ENCODE results near the gene EMP2.

GRCh38 chr16:10557750-10558149 is 22.6 kb downstream of the EMP2 start:
- no peak for TF ChIP-seq CTCF (IDR thresholded peaks at IDR 0.05)
- no peak for TF ChIP-seq POLR2A (IDR thresholded peaks at IDR 0.05)
